BLaER1 treated with 17β-estradiol and CSF1 and Interleukin-3, amounts not matched to agents 10 nM and 100 nM (cell line): Measurements from ENCODE around the gene CRLF1.
A peak's percentile ranks its signal among the peaks of the same experiment; 100 is the strongest.

ENCODE experiments used
- H3K27ac ChIP-seq, 11 experiments: shearing (Covaris generic); formaldehyde crosslinking; 2 replicates each; pipeline ENCODE4 v1.8.1; 2022
- H3K27me3 ChIP-seq, 11 experiments: shearing (Covaris generic); formaldehyde crosslinking; 2 replicates each; pipeline ENCODE4 v1.8.1; 2022
- H3K36me3 ChIP-seq, 11 experiments: shearing (Covaris generic); formaldehyde crosslinking; 2 replicates each; pipeline ENCODE4 v1.8.1; 2022
- H3K4me1 ChIP-seq, 10 experiments: shearing (Covaris generic); formaldehyde crosslinking; 2 replicates each; pipeline ENCODE4 v1.8.1; 2022
- H3K4me2 ChIP-seq, 11 experiments: shearing (Covaris generic); formaldehyde crosslinking; 2 replicates each; pipeline ENCODE4 v1.8.1; 2022
- H3K4me3 ChIP-seq, 10 experiments: shearing (Covaris generic); formaldehyde crosslinking; 2 replicates each; pipeline ENCODE4 v1.8.1; 2022
- H3K9ac ChIP-seq, 11 experiments: shearing (Covaris generic); formaldehyde crosslinking; 2 replicates each; pipeline ENCODE4 v1.8.1; 2022
- H3K9me3 ChIP-seq, 11 experiments: shearing (Covaris generic); formaldehyde crosslinking; replicated peaks in 1 of 11; 2 replicates each; pipeline ENCODE4 v1.8.1; 2022
- H4K20me1 ChIP-seq, 11 experiments: shearing (Covaris generic); formaldehyde crosslinking; 2 replicates each; pipeline ENCODE4 v1.8.1; 2022
- Cebpa-rat ChIP-seq, 11 experiments: shearing (Covaris generic); IDR thresholded peaks; 2 replicates each; pipeline ENCODE4 v1.8.1; 2022

Gene CRLF1

DNA sequence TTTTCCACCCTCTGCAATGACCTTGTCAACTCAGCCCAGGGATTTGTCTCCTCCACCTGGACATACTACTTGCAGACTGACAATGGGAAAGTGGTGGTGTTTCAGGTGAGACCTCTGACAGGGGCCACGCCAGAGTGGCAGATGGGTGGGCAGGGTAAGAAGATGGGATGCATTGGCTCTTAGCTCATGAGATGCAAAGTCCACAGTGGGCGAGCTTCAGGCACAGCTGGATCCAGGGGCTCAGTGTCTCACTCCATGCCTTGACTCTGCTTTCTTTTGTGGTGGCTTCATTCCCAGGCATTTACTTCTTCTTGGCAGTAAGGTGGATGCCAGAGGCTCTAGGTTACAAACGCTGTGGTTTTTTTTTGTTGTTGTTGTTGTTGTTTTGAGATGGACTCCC, 9.4 kb upstream of the CRLF1 start:
- H3K4me2 ChIP-seq, result no peak overlapping the region
- H3K4me1 ChIP-seq, result peaks cover 19 to 29% (median 26%) of the 10 kb centered on the region in 10 experiments
- no peaks in the 10 kb centered on the region for H3K36me3 ChIP-seq
- TF ChIP-seq Cebpa-rat (IDR thresholded peaks at IDR 0.05), result no peak
- H4K20me1 ChIP-seq, result peaks cover 0 to 36% (median 26%) of the 10 kb centered on the region in 11 experiments; a peak in 19 of 22 replicates
- peaks cover 0 to 21% (median 12%) of the 10 kb centered on the region in 11 experiments; a peak in 16 of 22 replicates for H3K9me3 ChIP-seq
- peaks cover 51 to 68% (median 58%) of the 10 kb centered on the region in 11 experiments for H3K27me3 ChIP-seq
- H3K27ac ChIP-seq, result no peak overlapping the region
- H3K9ac ChIP-seq, result no peak overlapping the region
- no peak overlapping the region for H3K4me3 ChIP-seq

DNA sequence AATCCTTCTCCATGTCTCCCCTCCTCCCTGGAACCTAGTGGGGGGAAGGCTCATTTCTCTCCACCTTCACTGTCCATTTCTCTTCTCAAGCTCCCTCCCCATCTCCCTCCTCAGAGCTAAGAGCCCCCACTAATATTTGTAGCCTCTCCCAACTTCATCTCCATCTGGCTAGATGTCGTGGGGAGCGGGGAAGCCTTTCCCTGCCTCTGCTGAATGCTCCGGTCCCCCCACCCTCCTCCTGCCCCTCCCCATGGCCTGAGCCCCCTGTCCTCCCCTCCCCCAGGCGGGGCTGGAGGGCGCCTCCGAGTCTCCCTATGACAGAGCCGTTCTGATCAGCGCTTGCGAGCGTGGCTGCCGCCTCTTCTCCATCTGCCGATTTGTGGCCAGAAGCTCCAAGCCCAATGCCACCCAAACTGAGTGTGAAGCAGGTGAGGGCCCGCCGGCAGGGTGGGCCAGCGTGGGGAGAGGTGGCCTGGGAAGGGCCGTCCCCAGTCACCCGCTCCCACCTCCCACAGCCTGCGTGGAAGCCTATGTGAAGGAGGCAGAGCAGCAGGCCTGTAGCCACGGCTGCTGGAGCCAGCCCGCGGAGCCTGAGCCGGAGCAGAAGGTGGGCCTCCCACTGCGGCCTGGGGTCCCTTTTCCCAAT, 7.1 kb upstream of the CRLF1 start:
- Histone ChIP-seq H3K9me3 (peaks cover 0 to 21% (median 12%) of the 10 kb centered on the region in 11 experiments; a peak in 16 of 22 replicates), H3K4me2 (0 out of 22 replicates have a peak overlapping the region, but pooled peaks of 1 of the 11 experiments have one; percentile 86), H3K27me3 (peaks cover 74 to 91% (median 81%) of the 10 kb centered on the region in 11 experiments)

DNA sequence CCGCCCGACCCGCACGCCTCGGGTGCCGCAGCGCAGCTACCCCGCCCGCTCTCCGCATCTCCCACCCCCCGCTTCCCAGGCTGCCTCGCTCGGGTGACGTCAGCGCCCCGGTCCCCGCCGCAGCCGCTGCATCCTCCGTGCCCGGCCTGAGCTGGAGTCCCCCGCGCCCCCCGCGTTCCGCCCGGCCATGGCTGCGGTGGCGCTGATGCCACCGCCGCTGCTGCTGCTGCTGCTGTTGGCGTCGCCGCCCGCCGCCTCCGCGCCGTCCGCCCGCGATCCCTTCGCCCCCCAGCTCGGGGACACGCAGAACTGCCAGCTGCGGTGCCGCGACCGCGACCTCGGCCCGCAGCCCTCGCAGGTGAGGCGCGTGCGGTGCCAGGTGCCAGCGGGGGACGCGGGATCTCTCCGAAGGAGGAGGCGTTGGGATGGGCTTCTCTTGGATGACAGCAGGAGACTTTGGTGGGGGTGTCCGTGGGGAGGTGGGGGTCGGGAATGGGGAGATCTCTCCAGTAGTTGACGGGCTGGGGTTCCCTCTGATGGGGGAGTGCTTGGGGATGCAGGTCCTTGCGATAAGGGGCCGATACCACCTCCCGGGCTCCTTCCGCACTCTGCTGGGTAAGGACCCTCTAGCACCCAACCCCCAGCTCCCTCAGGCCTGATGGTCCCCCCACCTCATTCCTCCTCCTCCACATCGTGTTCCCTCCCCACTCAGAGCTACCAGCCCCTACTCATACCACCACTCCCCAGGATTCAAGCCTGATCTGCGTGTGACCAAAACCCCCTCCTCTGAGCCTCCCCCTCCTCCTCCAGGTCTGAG, 6.4 kb upstream of the CRLF1 start, which contains the start of gene TMEM59L:
TMEM59L (plus strand) TSS at position 99 of the 817 bp plus-strand sequence; CDS start at position 188, 89 bp downstream.
- H3K4me2 ChIP-seq, result peak within 1 kb of the TSS; percentile 86 to 94 (median 87)
- H4K20me1 ChIP-seq, result peaks cover 0 to 66% (median 56%) of the 10 kb centered on the region in 11 experiments; a peak in 19 of 22 replicates
- H3K4me1 ChIP-seq, result peaks cover 26 to 35% (median 33%) of the 10 kb centered on the region in 10 experiments
- H3K36me3 ChIP-seq, result no peaks in the 10 kb centered on the region
- no peak for TF ChIP-seq Cebpa-rat (IDR thresholded peaks at IDR 0.05)
- peaks cover 82 to 99% (median 88%) of the 10 kb centered on the region in 11 experiments for H3K27me3 ChIP-seq
- H3K9me3 ChIP-seq, result peaks cover 0 to 21% (median 12%) of the 10 kb centered on the region in 11 experiments; a peak in 16 of 22 replicates
- H3K4me3 ChIP-seq, result peak within 1 kb of the TSS; percentile 40 to 69 (median 58)
- peak within 1 kb of the TSS in 6 of 11 experiments; percentile 15 to 54 (median 38); a peak in 5 of 22 replicates for H3K9ac ChIP-seq
- H3K27ac ChIP-seq, result no peak within 1 kb of the TSS

More for the DNA sequence above, 7.1 kb upstream of the CRLF1 start:
- H3K36me3 ChIP-seq, result no peaks in the 10 kb centered on the region
- no peak overlapping the region for H3K9ac ChIP-seq
- no peak overlapping the region; a peak in 1 of 20 replicates for H3K4me3 ChIP-seq
- H3K27ac ChIP-seq, result no peak overlapping the region
- H4K20me1 ChIP-seq, result peaks cover 0 to 59% (median 49%) of the 10 kb centered on the region in 11 experiments; a peak in 19 of 22 replicates
- no peak for TF ChIP-seq Cebpa-rat (IDR thresholded peaks at IDR 0.05)
- peaks cover 26 to 35% (median 32%) of the 10 kb centered on the region in 10 experiments for H3K4me1 ChIP-seq

- no peak for TF ChIP-seq Cebpa-rat (IDR thresholded peaks at IDR 0.05)
- no peak overlapping the region for H3K27ac ChIP-seq
- peaks cover 0 to 13% (median 5%) of the 10 kb centered on the region in 11 experiments; a peak in 15 of 22 replicates for H3K9me3 ChIP-seq
- H3K27me3 ChIP-seq, result peaks cover 89 to 100% (median 96%) of the 10 kb centered on the region in 11 experiments
- H3K4me2 ChIP-seq, result peak overlapping the region; percentile 86 to 94 (median 87)
- peak overlapping the region; percentile 40 to 69 (median 58) for H3K4me3 ChIP-seq
- peaks cover 26 to 41% (median 39%) of the 10 kb centered on the region in 10 experiments for H3K4me1 ChIP-seq
- H3K36me3 ChIP-seq, result no peaks in the 10 kb centered on the region
- peak overlapping the region in 6 of 11 experiments; percentile 15 to 54 (median 38); a peak in 5 of 22 replicates for H3K9ac ChIP-seq
- H4K20me1 ChIP-seq, result peaks cover 0 to 74% (median 63%) of the 10 kb centered on the region in 11 experiments; a peak in 19 of 22 replicates
Measured at GRCh38 chr19:18612051-18612771, 5.6 kb upstream of the CRLF1 start.

- H3K36me3 ChIP-seq, result no peaks in the 10 kb centered on the region
- H3K4me3 ChIP-seq, result peak overlapping the region in 9 of 10 experiments; percentile 30 to 69 (median 58); a peak in 16 of 20 replicates
- H4K20me1 ChIP-seq, result peaks cover 0 to 75% (median 64%) of the 10 kb centered on the region in 11 experiments; a peak in 19 of 22 replicates
- H3K27me3 ChIP-seq, result peaks cover 96 to 100% (median 99%) of the 10 kb centered on the region in 11 experiments
- H3K27ac ChIP-seq, result no peak overlapping the region
- H3K9ac ChIP-seq, result peak overlapping the region in 1 of 11 experiments; percentile 54; a peak in 1 of 22 replicates
- peak overlapping the region; percentile 86 to 94 (median 87) for H3K4me2 ChIP-seq
- TF ChIP-seq Cebpa-rat (IDR thresholded peaks at IDR 0.05), result no peak
- H3K4me1 ChIP-seq, result peaks cover 26 to 42% (median 40%) of the 10 kb centered on the region in 10 experiments
- peaks cover 0 to 6% (median 0%) of the 10 kb centered on the region in 11 experiments; a peak in 3 of 22 replicates for H3K9me3 ChIP-seq
Measured at GRCh38 chr19:18611327-18612050, 4.9 kb upstream of the CRLF1 start.

DNA sequence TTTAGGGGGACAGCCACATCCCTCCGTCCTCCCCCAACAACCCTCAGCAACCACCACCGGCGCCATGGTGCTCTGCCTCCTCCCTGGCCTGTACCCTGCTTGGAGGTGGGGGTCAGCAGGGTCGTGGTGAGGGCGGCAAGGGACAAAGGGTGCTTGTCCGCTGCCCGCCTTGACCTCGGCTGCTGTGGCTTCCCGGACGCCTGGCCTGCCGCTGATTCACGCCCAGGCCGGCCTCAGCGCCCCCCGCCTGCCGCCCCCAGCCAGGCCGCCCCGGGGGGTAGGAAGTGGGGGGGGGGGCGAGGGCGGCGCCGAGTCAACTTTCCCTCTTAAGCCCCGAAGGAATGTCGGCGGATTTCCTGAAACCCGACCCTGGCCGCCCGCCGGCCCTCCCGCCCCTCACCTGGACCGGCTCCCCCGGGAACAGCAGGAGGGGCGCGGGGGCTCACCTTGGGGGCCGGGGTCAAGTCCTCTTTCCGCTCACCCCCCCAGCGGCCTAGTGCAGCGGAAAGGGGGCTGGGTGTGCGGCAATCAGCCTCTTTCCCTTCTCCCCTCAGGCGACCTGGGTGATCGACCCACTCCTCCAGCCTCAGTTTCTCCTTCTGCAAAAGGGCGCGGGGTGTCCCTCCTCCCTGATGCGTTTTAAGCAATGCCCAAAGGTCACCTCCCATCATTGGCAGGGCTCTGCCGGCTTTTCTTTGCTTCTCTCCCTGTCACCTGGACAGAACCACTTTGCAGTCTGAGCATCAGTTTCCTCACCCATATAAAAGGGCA, 4.1 kb upstream of the CRLF1 start:
- H4K20me1 ChIP-seq, result peaks cover 0 to 83% (median 71%) of the 10 kb centered on the region in 11 experiments; a peak in 19 of 22 replicates
- H3K9me3 ChIP-seq, result 0 out of 22 replicates have a peak, but pooled peaks cover 0 to under 1% (median 0%) of the 10 kb centered on the region in 11 experiments
- peak overlapping the region in 7 of 10 experiments; percentile 30 to 46 (median 36); a peak in 9 of 20 replicates for H3K4me3 ChIP-seq
- peak overlapping the region in 1 of 11 experiments; percentile 17; a peak in 1 of 22 replicates for H3K9ac ChIP-seq
- peak overlapping the region; percentile 46 to 94 (median 64); a peak in 21 of 22 replicates for H3K4me2 ChIP-seq
- no peak overlapping the region for H3K27ac ChIP-seq
- TF ChIP-seq Cebpa-rat (IDR thresholded peaks at IDR 0.05), result no peak
- H3K36me3 ChIP-seq, result no peaks in the 10 kb centered on the region
- H3K27me3 ChIP-seq, result peaks cover 98 to 100% (median 100%) of the 10 kb centered on the region in 11 experiments
- H3K4me1 ChIP-seq, result peaks cover 32 to 49% (median 46%) of the 10 kb centered on the region in 10 experiments

DNA sequence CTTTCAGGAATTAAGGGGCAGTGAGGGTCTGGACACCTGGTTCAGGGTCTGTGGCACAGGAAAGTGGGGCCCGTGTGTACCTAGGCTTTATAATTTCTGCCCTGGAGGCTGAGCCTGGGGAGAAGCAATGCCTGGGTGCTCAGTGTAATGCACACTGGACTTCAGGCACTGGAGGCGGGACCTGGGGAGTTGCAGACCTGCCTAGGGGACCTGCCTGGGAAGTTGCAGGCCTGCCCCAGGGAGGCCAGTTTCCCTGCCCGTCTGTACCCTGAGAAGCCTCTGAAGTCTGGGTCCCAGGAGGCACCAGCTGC, 3.6 kb upstream of the CRLF1 start:
- Histone ChIP-seq H3K27me3 (peaks cover 98 to 100% (median 100%) of the 10 kb centered on the region in 11 experiments), H3K27ac (no peak overlapping the region)

More for the DNA sequence above, 3.6 kb upstream of the CRLF1 start:
- Histone ChIP-seq H3K9me3 (no peaks in the 10 kb centered on the region), H4K20me1 (peaks cover 0 to 88% (median 76%) of the 10 kb centered on the region in 11 experiments; a peak in 19 of 22 replicates), H3K4me1 (peaks cover 33 to 55% (median 50%) of the 10 kb centered on the region in 10 experiments), H3K36me3 (no peaks in the 10 kb centered on the region), H3K4me2 (peak overlapping the region in 10 of 11 experiments; percentile 29 to 94 (median 75); a peak in 16 of 22 replicates), H3K9ac (0 out of 22 replicates have a peak overlapping the region, but pooled peaks of 1 of the 11 experiments have one; percentile 17), H3K4me3 (peak overlapping the region in 5 of 10 experiments; percentile 5 to 46 (median 42); a peak in 5 of 20 replicates)
- no peak for TF ChIP-seq Cebpa-rat (IDR thresholded peaks at IDR 0.05)
